Heart right ventricle (tissue), 16 donors: ENCODE measurements around the gene ZNF879. TPM values are rescaled to one million over a fixed set of nuclear protein-coding genes. Genes with fewer than 3 reads are reported as not detected.

Experiments
- ATAC-seq, 8 donors: fragments of 200-7000 bp; cut with Tn5 transposase; one replicate each; pipeline ENCODE4 v1.9.1; 2020; ENCODE audit warnings: mild to moderate bottlenecking in 8 of 8, moderate library complexity in 8 of 8, moderate number of reproducible peaks in 1 of 8
- DNase-seq, 2 donors: peaks; one replicate each; pipeline ENCODE4 v3.0.0-alpha.2; 2020
- H3K27ac ChIP-seq, 10 donors: fragments of 200-600 bp; sonication (generic) in 2 of 10; one replicate each; pipeline versions ENCODE4 v1.5.0 to v1.8.0; 2020 to 2022; ENCODE audit warnings: mild to moderate bottlenecking in 3 of 10
- H3K27me3 ChIP-seq, 7 donors: fragments of 200-600 bp; one replicate each; pipeline ENCODE4 v1.8.0; 2021 to 2022; ENCODE audit warnings: mild to moderate bottlenecking in 2 of 7
- H3K36me3 ChIP-seq, 9 donors: fragments of 200-600 bp; sonication (generic) in 1 of 9; one replicate each; pipeline versions ENCODE4 v1.5.0 to v1.8.0; 2020 to 2022; ENCODE audit warnings: mild to moderate bottlenecking in 2 of 9
- H3K4me1 ChIP-seq, 9 donors: fragments of 200-600 bp; sonication (generic) in 1 of 9; one replicate each; pipeline versions ENCODE4 v1.5.0 to v1.8.0; 2020 to 2022; ENCODE audit warnings: mild to moderate bottlenecking in 4 of 9
- H3K4me3 ChIP-seq, 10 donors: fragments of 200-600 bp; sonication (generic) in 2 of 10; one replicate each; pipeline versions ENCODE4 v1.5.0 to v1.8.0; 2020 to 2022; ENCODE audit warnings: mild to moderate bottlenecking in 7 of 10, moderate library complexity in 2 of 10
- H3K9me3 ChIP-seq, 11 donors: fragments of 200-600 bp in 10 of 11; sonication (generic) in 2 of 11; one replicate each; pipeline versions ENCODE4 v1.5.0 to v1.8.0; 2013 to 2022; ENCODE audit warnings: mild to moderate bottlenecking in 2 of 11, control low read depth in 1 of 11, moderate library complexity in 1 of 11
- WGBS, 2 donors: extraction: QIAGEN DNeasy Blood & Tissue Kit; methylation state at CpG; one replicate each; pipeline ENCODE4 v1.1.7; 2013; ENCODE audit warnings: inconsistent platforms in 1 of 2; 5-methylcytosine and 5-hydroxymethylcytosine counted together
- intact Hi-C, 10 donors: fragments of 100-400 bp; cut with DNase I; formaldehyde crosslinking; loops; one replicate each; pipeline versions ENCODE4 v1.11.1 to v1.14.2; 2022
- polyA plus RNA-seq, 2 donors: library from polyadenylated mRNA; stranded (reverse); fragments of 200-250 nt; gene quantifications; one replicate each; pipeline ENCODE4 v1.2.3, GENCODE V29; 2013
- total RNA-seq, 10 donors: library from RNA; stranded (reverse); fragmentation: NEBNext Ultra II Directional in 3 of 10; extraction: Animal tissue kit (Norgen Biotek cat#: 25700) in 3 of 10; gene quantifications; one replicate each; pipeline versions ENCODE4 v1.2.1 to v1.2.4, GENCODE V29; 2021 to 2023
- TF ChIP-seq, protein P1 (sequence below), 9 donors: fragments of 200-600 bp; sonication (generic) in 2 of 9; IDR thresholded peaks; one replicate each; pipeline versions ENCODE4 v1.5.0 to v1.8.0; 2021 to 2022; ENCODE audit warnings: antibody characterized with exemption in 9 of 9, mild to moderate bottlenecking in 5 of 9, moderate library complexity in 1 of 9
- donor health status: Arrhythmogenic right ventricular cardiomyopathy.
- donor health status: ischemic (EF 13 %, LVEDD 7.1; RV severe dilation, severe dysfunction).
- donor health status: healthy with polysubstance abuse.
- donor health status: DM: no; HTN: yes; CAD: no.
- donor health status: DM: no; HTN: no; CAD: no.
- donor health status: ischemic (EF 25% LVEDD 6.9; RV normal size, moderate dysfunction).
- donor health status: ischemic (EF 25% LVEDD 5.7; RV mildly dilated, moderate dysfunction).
- donor health status: healthy.
- donor health status: DM: yes; HTN: yes; CAD: no.
- donor health status: Ischemic cardiomyopathy.
- donor health status: ischemic (EF 35%, LVEDD 5.7; RV mildly dilated, moderate dysfunction).
- donor health status: nonischemic (EF 11% LVEDD 7.7; RV severe dilation, severe dysfunction).
- donor health status: DM: yes; HTN: yes; CAD: no.
- donor health status: PGD.
- donor health status: ischemic (EF 29% LVEDD 5.4; RV normal size, mild dysfunction).
- donor health status: nonischemic (EF 23%, LVEDD 6.1; RV moderate dilation, normal function).

ZNF879 gene
- total and polyA plus RNA-seq, 12 donors = 1.4 to 4.5 (median 3.6) TPM

GRCh38 chr5:179054036-179054785 is 30.6 kb downstream of the ZNF879 start:
- no peak overlapping the region for H3K4me3 ChIP-seq
- H3K9me3 ChIP-seq = peaks cover 0 to 20% (median 0%) of the 10 kb centered on the region in 11 donors
- 86 to 88% methylated on average over 15 of the region's 15 CpGs for WGBS, 2 donors
- no peaks in the 10 kb centered on the region for H3K4me1 ChIP-seq
- H3K27ac ChIP-seq = no peak overlapping the region
- intact Hi-C loops = loop anchor here in 1 of 10 donors (10.0 kb wide), 1 partner anchor 319 kb away; the partner anchor contains the start of gene ZNF354A
- ATAC-seq (no peak), DNase-seq (no peak)
- peaks cover 0 to 3% (median 0%) of the 10 kb centered on the region in 7 donors for H3K27me3 ChIP-seq
- TF ChIP-seq, protein P1, sequence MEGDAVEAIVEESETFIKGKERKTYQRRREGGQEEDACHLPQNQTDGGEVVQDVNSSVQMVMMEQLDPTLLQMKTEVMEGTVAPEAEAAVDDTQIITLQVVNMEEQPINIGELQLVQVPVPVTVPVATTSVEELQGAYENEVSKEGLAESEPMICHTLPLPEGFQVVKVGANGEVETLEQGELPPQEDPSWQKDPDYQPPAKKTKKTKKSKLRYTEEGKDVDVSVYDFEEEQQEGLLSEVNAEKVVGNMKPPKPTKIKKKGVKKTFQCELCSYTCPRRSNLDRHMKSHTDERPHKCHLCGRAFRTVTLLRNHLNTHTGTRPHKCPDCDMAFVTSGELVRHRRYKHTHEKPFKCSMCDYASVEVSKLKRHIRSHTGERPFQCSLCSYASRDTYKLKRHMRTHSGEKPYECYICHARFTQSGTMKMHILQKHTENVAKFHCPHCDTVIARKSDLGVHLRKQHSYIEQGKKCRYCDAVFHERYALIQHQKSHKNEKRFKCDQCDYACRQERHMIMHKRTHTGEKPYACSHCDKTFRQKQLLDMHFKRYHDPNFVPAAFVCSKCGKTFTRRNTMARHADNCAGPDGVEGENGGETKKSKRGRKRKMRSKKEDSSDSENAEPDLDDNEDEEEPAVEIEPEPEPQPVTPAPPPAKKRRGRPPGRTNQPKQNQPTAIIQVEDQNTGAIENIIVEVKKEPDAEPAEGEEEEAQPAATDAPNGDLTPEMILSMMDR (IDR thresholded peaks at IDR 0.05) = no peak
- no peaks in the 10 kb centered on the region for H3K36me3 ChIP-seq

DNA sequence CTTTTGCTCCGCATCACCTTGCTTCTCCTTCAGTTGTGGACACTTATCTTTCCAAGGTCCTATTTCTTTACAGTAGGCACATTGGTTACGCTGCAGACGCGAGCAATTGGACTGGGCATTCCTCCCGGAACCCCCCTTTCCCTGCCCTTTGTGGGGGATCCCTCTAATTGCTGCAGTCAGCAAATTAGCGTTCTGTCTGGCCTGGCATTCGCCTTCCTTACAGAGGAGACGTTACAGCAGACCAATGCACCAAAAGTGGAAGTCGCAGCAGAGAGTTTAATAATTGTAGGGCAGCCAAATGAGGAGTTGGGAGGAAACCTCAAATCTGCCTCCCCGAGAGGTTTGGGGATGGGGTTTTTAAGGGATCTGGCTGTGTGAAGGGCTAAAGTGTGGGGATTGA is 31.3 kb downstream of the ZNF879 start:
- intact Hi-C loops = loop anchor here in 1 of 10 donors (10.0 kb wide), 1 partner anchor 320 kb away; the partner anchor contains the start of gene ZNF354A
- Histone ChIP-seq H3K9me3 (peaks cover 0 to 18% (median 0%) of the 10 kb centered on the region in 11 donors), H3K4me1 (peaks cover 0 to 4% (median 0%) of the 10 kb centered on the region in 9 donors), H3K4me3 (no peak overlapping the region), H3K36me3 (no peaks in the 10 kb centered on the region), H3K27me3 (peaks cover 0 to 3% (median 0%) of the 10 kb centered on the region in 7 donors), H3K27ac (no peak overlapping the region)
- TF ChIP-seq, protein P1 (IDR thresholded peaks at IDR 0.05) = no peak
- WGBS, 2 donors = 89 to 92% methylated on average over 10 of the region's 10 CpGs
- no peak for ATAC-seq
- no peak for DNase-seq

DNA sequence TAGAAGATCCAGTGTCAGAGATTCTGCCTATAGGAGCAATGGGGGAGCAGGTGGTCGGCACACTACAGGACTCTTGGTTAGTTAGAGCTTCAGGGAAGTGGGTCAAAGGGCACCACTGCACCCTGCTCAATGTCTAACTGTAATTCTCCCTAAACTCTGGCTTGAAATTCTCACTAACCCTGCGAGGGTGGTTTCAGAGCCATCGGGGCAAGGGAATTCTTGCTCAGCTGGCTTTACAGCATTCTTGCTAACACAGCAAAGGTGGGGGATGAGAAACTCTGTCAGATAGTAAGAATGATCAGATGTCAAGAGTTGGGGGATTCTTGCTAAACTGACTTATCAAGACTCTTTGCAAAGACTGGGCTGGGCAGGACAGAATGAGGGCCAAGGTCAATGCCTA is 31.8 kb downstream of the ZNF879 start:
- intact Hi-C loops = loop anchor here in 1 of 10 donors (10.0 kb wide), 1 partner anchor 321 kb away; the partner anchor contains the start of gene ZNF354A
- 77 to 79% methylated on average over 3 of the region's 3 CpGs for WGBS, 2 donors

DNA sequence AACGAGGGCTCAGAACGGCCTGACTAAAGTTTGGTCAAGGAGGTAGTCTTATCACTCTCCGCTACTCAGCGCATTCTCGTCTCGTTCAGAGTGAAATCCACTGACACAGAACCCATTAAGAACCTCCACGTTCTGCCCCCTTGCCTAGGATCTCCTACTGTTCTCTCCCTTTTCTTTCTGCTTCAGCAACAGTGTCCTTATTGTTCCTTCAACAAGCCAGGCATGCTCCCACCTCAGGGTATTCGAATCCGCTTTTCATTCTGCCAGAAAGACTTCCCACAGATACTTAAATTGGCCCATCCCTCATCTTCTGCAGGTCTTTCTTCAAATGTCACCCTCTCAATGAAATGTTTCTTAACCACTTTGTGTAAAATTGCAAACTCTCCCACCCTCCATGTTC is 32.2 kb downstream of the ZNF879 start:
- WGBS, 2 donors = 64 to 66% methylated on average over 9 of the region's 9 CpGs
- Histone ChIP-seq H3K9me3 (peaks cover 0 to 12% (median 0%) of the 10 kb centered on the region in 11 donors), H3K27me3 (peaks cover 0 to 3% (median 0%) of the 10 kb centered on the region in 7 donors), H3K4me1 (peaks cover 0 to 10% (median 2%) of the 10 kb centered on the region in 9 donors), H3K27ac (no peak overlapping the region), H3K4me3 (no peak overlapping the region), H3K36me3 (no peaks in the 10 kb centered on the region)
- DNase-seq (no peak), ATAC-seq (no peak)
- TF ChIP-seq, protein P1 (IDR thresholded peaks at IDR 0.05) = no peak
- intact Hi-C loops = loop anchor here in 1 of 10 donors (10.0 kb wide), 1 partner anchor 321 kb away; the partner anchor contains the start of gene ZNF354A

More for the DNA sequence above, 31.8 kb downstream of the ZNF879 start:
- H3K27ac ChIP-seq = no peak overlapping the region
- H3K27me3 ChIP-seq = peaks cover 0 to 3% (median 0%) of the 10 kb centered on the region in 7 donors
- DNase-seq (no peak), ATAC-seq (no peak)
- H3K9me3 ChIP-seq = peaks cover 0 to 16% (median 0%) of the 10 kb centered on the region in 11 donors
- H3K36me3 ChIP-seq = no peaks in the 10 kb centered on the region
- peaks cover 0 to 6% (median 0%) of the 10 kb centered on the region in 9 donors for H3K4me1 ChIP-seq
- H3K4me3 ChIP-seq = no peak overlapping the region
- TF ChIP-seq, protein P1 (IDR thresholded peaks at IDR 0.05) = no peak
